Liver (tissue), 9 donors: ENCODE results near the gene DGCR8. TPM values are rescaled to one million over a fixed set of nuclear protein-coding genes. Genes with fewer than 3 reads are reported as not detected.

Source experiments
- DNase-seq: peaks from one replicate; pipeline ENCODE4 v3.0.0-alpha.2; 2017; ENCODE audit warnings: low spot score
- H3K27ac ChIP-seq, 2 donors: one replicate each; pipeline ENCODE4 v1.7.0; 2013; ENCODE audit warnings: inconsistent platforms in 2 of 2, low read length in 2 of 2, control low read depth in 1 of 2, low read depth in 1 of 2, mild to moderate bottlenecking in 1 of 2
- H3K27me3 ChIP-seq, 4 donors: one replicate each; pipeline versions ENCODE4 v1.6.1 to v1.7.0; 2013; ENCODE audit warnings: low read length in 3 of 4, inconsistent platforms in 1 of 4, mild to moderate bottlenecking in 1 of 4, moderate library complexity in 1 of 4; ENCODE audit not compliant: control insufficient read depth in 4 of 4, insufficient read depth in 4 of 4
- H3K36me3 ChIP-seq, 4 donors: one replicate each; pipeline versions ENCODE4 v1.6.1 to v1.7.0; 2013; ENCODE audit warnings: low read length in 3 of 4, mild to moderate bottlenecking in 3 of 4, low read depth in 1 of 4, moderate library complexity in 1 of 4; ENCODE audit not compliant: control insufficient read depth in 4 of 4, insufficient read depth in 3 of 4
- H3K4me1 ChIP-seq, 4 donors: one replicate each; pipeline versions ENCODE4 v1.6.1 to v1.7.0; 2013; ENCODE audit warnings: low read length in 3 of 4, mild to moderate bottlenecking in 3 of 4, moderate library complexity in 1 of 4; ENCODE audit not compliant: control insufficient read depth in 4 of 4, insufficient read depth in 4 of 4
- H3K4me3 ChIP-seq, 3 donors: one replicate each; pipeline versions ENCODE4 v1.6.1 to v1.7.0; 2013; ENCODE audit warnings: low read length in 3 of 3, control low read depth in 1 of 3, low read depth in 1 of 3, mild to moderate bottlenecking in 1 of 3
- H3K9ac ChIP-seq, 2 donors: one replicate each; pipeline ENCODE4 v1.7.0; 2013; ENCODE audit warnings: low read length in 2 of 2, mild to moderate bottlenecking in 2 of 2, moderate library complexity in 2 of 2, control low read depth in 1 of 2, low read depth in 1 of 2
- H3K9me3 ChIP-seq, 4 donors: one replicate each; pipeline versions ENCODE4 v1.6.1 to v1.7.0; 2013; ENCODE audit warnings: low read length in 3 of 4; ENCODE audit not compliant: control insufficient read depth in 4 of 4
- ATF3 ChIP-seq: IDR thresholded peaks from 2 replicates; pipeline ENCODE4 v1.6.1; 2016; ENCODE audit warnings: antibody characterized with exemption
- EGR1 ChIP-seq, 2 donors: IDR thresholded peaks; 2 replicates each; pipeline ENCODE4 v1.6.1; 2016 to 2018; ENCODE audit warnings: antibody characterized with exemption in 2 of 2, low read depth in 2 of 2
- FOXA1 ChIP-seq: IDR thresholded peaks from 2 replicates; pipeline ENCODE4 v1.6.1; 2016; ENCODE audit warnings: antibody characterized with exemption
- FOXA2 ChIP-seq: IDR thresholded peaks from 2 replicates; pipeline ENCODE4 v1.6.1; 2016; ENCODE audit warnings: antibody characterized with exemption
- HNF4A ChIP-seq, 2 donors: conservative IDR thresholded peaks; 2 replicates each; pipeline ENCODE4 v1.6.1; 2016; ENCODE audit warnings: antibody characterized with exemption in 2 of 2, mild to moderate bottlenecking in 2 of 2
- JUND ChIP-seq, 2 donors: IDR thresholded peaks; 2 replicates each; pipeline ENCODE4 v1.6.1; 2016; ENCODE audit warnings: antibody characterized with exemption in 2 of 2
- MAX ChIP-seq: IDR thresholded peaks from 2 replicates; pipeline ENCODE4 v1.6.1; 2016; ENCODE audit warnings: antibody characterized with exemption
- NR2F2 ChIP-seq: IDR thresholded peaks from 2 replicates; pipeline ENCODE4 v1.6.1; 2016; ENCODE audit warnings: antibody characterized with exemption
- SP1 ChIP-seq: IDR thresholded peaks from 2 replicates; pipeline ENCODE4 v1.6.1; 2018; ENCODE audit warnings: antibody characterized with exemption, mild to moderate bottlenecking
- TAF1 ChIP-seq: conservative IDR thresholded peaks from 2 replicates; pipeline ENCODE4 v1.6.1; 2016; ENCODE audit warnings: antibody characterized with exemption, mild to moderate bottlenecking
- YY1 ChIP-seq: IDR thresholded peaks from 2 replicates; pipeline ENCODE4 v1.6.1; 2016; ENCODE audit warnings: antibody characterized with exemption, mild to moderate bottlenecking
- WGBS: extraction: QIAGEN DNeasy Blood & Tissue Kit; methylation state at CpG from one replicate; pipeline ENCODE4 v1.1.7; 2013; 5-methylcytosine and 5-hydroxymethylcytosine counted together
- polyA plus RNA-seq, 2 donors: library from polyadenylated mRNA; stranded (reverse) in 1 of 2; unstranded in 1 of 2; fragments of 200-250 nt in 1 of 2; fragments of >200 nt in 1 of 2; fragmentation: Nextera tagmentation in 1 of 2; extraction: Ambion mirVana in 1 of 2; gene quantifications; one replicate each; pipeline versions ENCODE4 v1.2.1 to v1.2.3, GENCODE V29; 2013 to 2015
- total RNA-seq, 2 donors: library from RNA; depleted of rRNA; stranded (reverse); fragments of >200 nt; gene quantifications; one replicate each; pipeline ENCODE4 v1.2.3, GENCODE V29; 2014
- donor health status: healthy.
- donor health status: healthy.
- donor health status: healthy.
- donor health status: healthy.
- donor health status: healthy.

DGCR8 gene
- total and polyA plus RNA-seq, 4 donors: 7.9 to 27.1 (median 15.8) TPM

- no peaks in the 10 kb centered on the region for H3K27me3 ChIP-seq
- TF ChIP-seq JUND (IDR thresholded peaks at IDR 0.05) (no peak), FOXA1 (no peak), YY1 (no peak), TAF1 (no peak), ATF3 (no peak), NR2F2 (no peak), FOXA2 (no peak), SP1 (no peak)
- peaks cover 12 to 44% (median 21%) of the 10 kb centered on the region in 4 donors for H3K36me3 ChIP-seq
- H3K4me1 ChIP-seq: peaks cover 8 to 66% (median 51%) of the 10 kb centered on the region in 4 donors
- H3K27ac ChIP-seq: no peak overlapping the region
- no peak for DNase-seq
- H3K9ac ChIP-seq: no peak overlapping the region
- H3K4me3 ChIP-seq: no peak overlapping the region
- 95% methylated on average over 22 of the region's 22 CpGs for WGBS
- no peaks in the 10 kb centered on the region for H3K9me3 ChIP-seq
Measured at GRCh38 chr22:20121856-20122415, 41.9 kb downstream of the DGCR8 start.

- Histone ChIP-seq H3K27ac (no peak overlapping the region), H3K27me3 (no peaks in the 10 kb centered on the region), H3K36me3 (peaks cover 12 to 44% (median 23%) of the 10 kb centered on the region in 4 donors), H3K4me3 (no peak overlapping the region), H3K9ac (no peak overlapping the region), H3K4me1 (peaks cover 8 to 71% (median 54%) of the 10 kb centered on the region in 4 donors), H3K9me3 (no peaks in the 10 kb centered on the region)
- WGBS: 95% methylated on average over 13 of the region's 13 CpGs
- no peak for DNase-seq
- no peak for TF ChIP-seq MAX
- no peak for TF ChIP-seq YY1
- no peak for TF ChIP-seq EGR1 (IDR thresholded peaks at IDR 0.05; ENCODE audit: low read depth in 2 of 2)
Measured at GRCh38 chr22:20123366-20124082, 43.5 kb downstream of the DGCR8 start.

DNA sequence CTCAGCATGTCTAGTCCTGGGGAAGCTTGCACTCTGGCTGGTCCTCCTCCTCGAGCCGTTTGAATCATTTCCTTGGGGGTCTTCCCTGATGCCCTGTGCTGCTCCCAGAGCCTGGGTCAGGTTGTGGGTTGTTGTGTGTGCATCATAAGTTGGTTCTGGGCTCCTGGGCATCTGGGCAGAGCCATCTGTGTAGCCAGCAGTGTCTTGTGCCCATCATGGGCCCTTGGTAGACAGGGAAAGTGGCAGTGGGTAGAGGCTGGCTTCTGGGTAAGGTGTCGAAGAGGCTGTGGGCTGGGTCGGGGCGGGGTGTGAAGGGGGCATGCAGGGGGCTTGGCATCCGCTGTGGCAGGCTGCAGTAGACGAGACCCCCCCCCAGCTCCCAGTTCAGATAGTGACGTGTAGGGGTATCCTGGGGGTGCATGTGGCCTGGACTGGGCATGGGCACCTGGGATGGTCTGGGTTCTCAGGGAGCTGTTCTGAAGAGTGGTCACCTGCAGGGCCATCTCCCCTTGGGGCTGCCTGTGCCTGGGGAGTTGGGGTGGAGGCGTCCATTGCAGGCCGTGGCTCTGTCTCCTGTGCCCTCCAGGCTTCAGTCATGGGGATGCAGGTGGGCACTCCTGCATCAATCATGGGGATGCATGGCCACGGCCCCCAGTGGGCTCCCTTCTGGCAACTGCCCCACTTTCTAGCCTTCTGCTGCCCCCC is 44.2 kb downstream of the DGCR8 start:
- Histone ChIP-seq H3K9ac (no peak overlapping the region), H3K4me3 (no peak overlapping the region), H3K9me3 (no peaks in the 10 kb centered on the region), H3K27ac (no peak overlapping the region), H3K27me3 (no peaks in the 10 kb centered on the region), H3K36me3 (peaks cover 9 to 41% (median 19%) of the 10 kb centered on the region in 4 donors), H3K4me1 (peaks cover 5 to 71% (median 54%) of the 10 kb centered on the region in 4 donors)
- no peak for TF ChIP-seq HNF4A (conservative IDR thresholded peaks at IDR 0.05)
- whole genome bisulfite sequencing: 94% methylated on average over 11 of the region's 11 CpGs
- DNase-seq: no peak
